Measurements from ENCODE around the gene CD8B.
"Not testable (repeated sequence)": the region's sequence is repeated elsewhere in the genome, so short reads cannot be mapped to it uniquely, and the experiment has no call there.

The CD8B gene

GRCh38 chr2:86855981-86856380, 5.7 kb downstream of the CD8B start:
- H3K4me3 ChIP-seq (replicated peaks; ENCODE audit: low read depth, low read length); H3K27me3 ChIP-seq (replicated peaks; ENCODE audit: control insufficient read depth, insufficient read depth, low read length); H3K36me3 ChIP-seq (ENCODE audit: control insufficient read depth, insufficient read depth, low read length): not testable (repeated sequence)
- DNase-seq (ENCODE audit: extremely low read depth, insufficient read length) = peak; percentile 4

GRCh38 chr2:86851581-86851980, 10.1 kb downstream of the CD8B start:
- DNase-seq (ENCODE audit: extremely low read depth, insufficient read length); H3K27me3 ChIP-seq (replicated peaks; ENCODE audit: control insufficient read depth, insufficient read depth, low read length); H3K4me3 ChIP-seq (replicated peaks; ENCODE audit: low read depth, low read length); H3K36me3 ChIP-seq (ENCODE audit: control insufficient read depth, insufficient read depth, low read length): not testable (repeated sequence)

GRCh38 chr2:86842607-86843234, 19.0 kb downstream of the CD8B start:
- not testable (repeated sequence) for H3K4me3 ChIP-seq (replicated peaks; ENCODE audit: low read depth, low read length); H3K36me3 ChIP-seq (ENCODE audit: control insufficient read depth, insufficient read depth, low read length); H3K27me3 ChIP-seq (replicated peaks; ENCODE audit: control insufficient read depth, insufficient read depth, low read length); DNase-seq (ENCODE audit: extremely low read depth, insufficient read length)

- DNase-seq (ENCODE audit: extremely low read depth, insufficient read length); H3K27me3 ChIP-seq (replicated peaks; ENCODE audit: control insufficient read depth, insufficient read depth, low read length); H3K4me3 ChIP-seq (replicated peaks; ENCODE audit: low read depth, low read length); H3K36me3 ChIP-seq (ENCODE audit: control insufficient read depth, insufficient read depth, low read length): not testable (repeated sequence)
Measured at GRCh38 chr2:86841330-86841729, 20.4 kb downstream of the CD8B start.

DNA sequence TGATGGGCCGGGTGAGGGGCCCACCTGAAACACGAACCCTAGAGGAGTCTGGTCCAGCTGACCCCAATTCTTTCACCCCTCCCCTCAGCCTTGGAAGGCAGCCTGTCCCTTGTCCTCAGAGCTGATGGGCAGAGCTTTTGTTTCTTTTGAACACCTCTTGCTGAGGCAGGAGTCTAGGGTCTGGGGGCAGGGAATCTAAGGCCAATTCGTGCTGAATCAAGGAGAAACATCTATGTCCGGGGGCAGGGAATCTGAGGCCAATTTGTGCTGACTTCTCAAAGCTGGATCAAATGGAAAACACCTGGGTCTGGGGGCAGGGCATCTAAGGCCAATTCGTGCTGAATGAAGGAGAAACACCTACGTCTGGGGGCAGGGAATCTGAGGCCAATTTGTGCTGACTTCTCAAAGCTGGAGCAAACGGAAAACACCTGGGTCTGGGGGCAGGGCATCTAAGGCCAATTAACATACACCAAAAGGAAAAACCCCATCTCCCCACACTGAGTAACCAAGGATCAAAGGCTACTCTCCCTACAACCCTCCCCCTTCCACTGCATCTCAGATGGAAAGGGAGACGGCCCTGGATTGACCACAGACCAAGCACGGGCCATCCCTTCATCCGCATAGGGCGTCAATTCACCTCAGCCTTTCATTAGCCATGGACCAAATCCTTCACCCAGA, 21.7 kb downstream of the CD8B start:
- H3K4me3 ChIP-seq (replicated peaks; ENCODE audit: low read depth, low read length); H3K27me3 ChIP-seq (replicated peaks; ENCODE audit: control insufficient read depth, insufficient read depth, low read length); H3K36me3 ChIP-seq (ENCODE audit: control insufficient read depth, insufficient read depth, low read length); DNase-seq (ENCODE audit: extremely low read depth, insufficient read length): not testable (repeated sequence)

DNA sequence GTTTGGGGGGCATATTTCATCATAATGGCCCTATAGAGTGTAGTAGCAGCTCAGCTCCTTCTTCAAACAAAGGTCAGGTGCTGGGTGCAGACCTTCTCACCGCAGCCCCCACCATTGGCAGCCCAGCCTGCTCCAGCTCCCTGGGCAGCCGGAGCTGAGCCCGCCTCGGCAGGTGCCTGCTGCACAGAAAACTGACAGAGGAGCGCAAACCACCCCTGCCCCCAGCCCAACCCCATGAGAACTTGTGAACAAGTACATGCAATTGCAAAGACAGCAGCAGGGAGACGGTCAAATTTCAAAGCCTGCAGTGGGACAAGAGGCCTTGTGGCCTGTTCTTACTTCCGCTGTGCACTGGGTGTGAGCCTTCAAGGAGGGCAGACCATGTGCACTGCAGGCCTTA, 22.2 kb downstream of the CD8B start:
- not testable (repeated sequence) for DNase-seq (ENCODE audit: extremely low read depth, insufficient read length); H3K27me3 ChIP-seq (replicated peaks; ENCODE audit: control insufficient read depth, insufficient read depth, low read length); H3K36me3 ChIP-seq (ENCODE audit: control insufficient read depth, insufficient read depth, low read length); H3K4me3 ChIP-seq (replicated peaks; ENCODE audit: low read depth, low read length)

GRCh38 chr2:86837714-86838113, 24.0 kb downstream of the CD8B start:
- not testable (repeated sequence) for H3K36me3 ChIP-seq (ENCODE audit: control insufficient read depth, insufficient read depth, low read length); DNase-seq (ENCODE audit: extremely low read depth, insufficient read length); H3K27me3 ChIP-seq (replicated peaks; ENCODE audit: control insufficient read depth, insufficient read depth, low read length); H3K4me3 ChIP-seq (replicated peaks; ENCODE audit: low read depth, low read length)

DNA sequence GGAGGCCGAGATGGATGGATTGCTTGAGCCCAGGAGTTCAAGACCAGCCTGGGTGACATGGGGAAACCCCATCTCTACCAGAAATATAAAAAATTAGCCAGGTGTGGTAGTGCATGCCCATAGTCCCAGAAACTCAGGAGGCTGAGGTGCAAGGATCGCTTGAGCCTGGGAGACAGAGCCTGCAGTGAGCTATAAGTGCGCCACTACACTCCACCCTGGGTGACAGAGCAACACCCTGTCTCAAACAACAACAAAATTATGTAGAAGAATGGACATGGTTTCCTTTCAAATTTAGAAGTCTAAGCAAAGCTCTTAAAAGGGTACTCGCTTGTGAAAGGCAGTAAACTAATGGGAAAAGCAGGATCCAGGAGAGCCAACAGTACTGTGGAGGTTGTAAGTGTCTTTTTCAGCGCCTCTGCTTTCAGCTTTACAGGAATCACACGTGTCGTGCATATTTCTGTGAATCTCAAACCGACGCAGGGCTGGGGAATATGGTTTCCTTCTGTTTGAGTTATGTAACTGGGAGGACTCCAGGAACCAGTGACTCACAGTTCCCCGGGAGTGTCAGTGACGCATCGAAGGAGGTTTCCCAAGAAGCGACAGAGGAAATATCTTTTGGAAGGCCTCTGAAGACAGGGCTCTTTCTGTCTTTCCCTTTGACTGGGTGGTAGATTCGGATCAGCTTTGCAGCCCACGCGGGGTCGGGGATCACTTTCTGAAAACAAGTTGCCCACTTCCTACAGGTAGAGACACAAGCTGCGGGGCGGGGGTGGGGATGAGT, 24.6 kb downstream of the CD8B start:
- not testable (repeated sequence) for H3K4me3 ChIP-seq (replicated peaks; ENCODE audit: low read depth, low read length); H3K36me3 ChIP-seq (ENCODE audit: control insufficient read depth, insufficient read depth, low read length); H3K27me3 ChIP-seq (replicated peaks; ENCODE audit: control insufficient read depth, insufficient read depth, low read length); DNase-seq (ENCODE audit: extremely low read depth, insufficient read length)

DNA sequence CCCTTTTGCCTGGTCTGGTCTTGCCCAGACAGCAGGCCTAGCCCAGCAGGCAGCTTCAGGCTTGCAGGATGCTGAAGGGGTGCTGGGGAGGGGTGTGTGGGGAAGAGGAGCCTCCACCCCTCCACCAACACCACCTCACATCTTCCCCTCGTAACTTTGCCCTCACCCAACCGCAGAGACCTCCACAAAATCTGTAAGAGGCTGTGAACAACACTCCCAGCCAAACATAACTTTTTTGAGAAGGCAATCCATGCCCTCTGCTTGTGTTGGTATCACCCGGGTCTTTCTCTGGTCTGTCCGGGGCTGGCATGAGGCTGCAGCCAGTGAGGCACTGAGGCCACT, 26.2 kb downstream of the CD8B start:
- H3K4me3 ChIP-seq (replicated peaks; ENCODE audit: low read depth, low read length); DNase-seq (ENCODE audit: extremely low read depth, insufficient read length); H3K36me3 ChIP-seq (ENCODE audit: control insufficient read depth, insufficient read depth, low read length); H3K27me3 ChIP-seq (replicated peaks; ENCODE audit: control insufficient read depth, insufficient read depth, low read length): not testable (repeated sequence)

DNA sequence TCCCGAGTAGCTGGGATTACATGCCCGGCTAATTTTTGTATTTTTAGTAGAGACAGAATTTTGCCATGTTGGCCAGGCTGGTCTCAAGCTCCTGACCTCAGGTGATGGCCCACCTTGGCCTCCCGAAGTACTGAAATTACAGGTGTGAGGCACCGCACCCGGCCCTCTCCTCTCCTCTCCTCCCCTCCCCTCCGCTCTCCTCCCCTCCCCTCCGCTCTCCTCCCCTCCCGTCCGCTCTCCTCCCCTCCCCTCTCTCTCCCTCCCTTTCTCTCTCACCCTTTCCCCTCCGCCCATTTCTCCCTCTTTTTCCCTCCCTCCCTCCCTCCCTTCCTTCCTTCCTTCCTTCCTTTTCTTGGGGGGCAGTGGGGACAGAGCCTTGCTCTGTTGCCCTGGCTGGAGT, 28.4 kb downstream of the CD8B start:
- no peak for TF ChIP-seq CTCF (IDR thresholded peaks at IDR 0.05; ENCODE audit: insufficient read depth, low read length, poor library complexity, severe bottlenecking)
- no peaks in the 10 kb centered on the region for H3K36me3 ChIP-seq (ENCODE audit: control insufficient read depth, insufficient read depth, low read length)
- H3K27me3 ChIP-seq (replicated peaks; ENCODE audit: control insufficient read depth, insufficient read depth, low read length) = no peaks in the 10 kb centered on the region
- no peak overlapping the region for H3K4me3 ChIP-seq (replicated peaks; ENCODE audit: low read depth, low read length)
- DNase-seq (ENCODE audit: extremely low read depth, insufficient read length) = no peak

Data from GM06990 (cell line).